GM12878 (cell line): Measurements from ENCODE around the gene RPLP2. TPM values are rescaled to one million over a fixed set of nuclear protein-coding genes. Genes with fewer than 3 reads are reported as not detected.
A peak's percentile ranks its signal among the peaks of the same experiment; 100 is the strongest.

Experiments
- ATAC-seq: fragments of 200-7000 bp; cut with Tn5 transposase; 3 replicates; pipeline ENCODE4 v1.9.1; 2020; ENCODE audit warnings: mild to moderate bottlenecking, moderate library complexity
- BruUV-seq: library from RNA; stranded (reverse); fragments of 400-500 nt; replicated peaks from 2 replicates; lab custom pipeline; 2021; lab: Mats Ljungman, UMichigan
- CTCF ChIA-PET: fragments of 300-600 bp; sonication (Branson Sonifier 250); formaldehyde crosslinking; extraction: SDS; loops from one replicate; lab custom pipeline; 2021; ENCODE audit warnings: inconsistent platforms; lab: Yijun Ruan, JAX
- POLR2A ChIA-PET: fragments of 350-600 bp; formaldehyde crosslinking; extraction: SDS; loops from one replicate; lab custom pipeline; 2021; ENCODE audit warnings: inconsistent platforms; lab: Charles Lee
- RAD21 ChIA-PET: fragments of 300-600 bp; sonication (Branson Sonifier 250); formaldehyde crosslinking; loops from one replicate; lab custom pipeline; 2023; ENCODE audit warnings: antibody characterized with exemption; ENCODE audit not compliant: unreplicated experiment; lab: Charles Lee
- SMC1A ChIA-PET: fragments of 300-600 bp; sonication (Branson Sonifier 250); formaldehyde crosslinking; loops from one replicate; lab custom pipeline; 2023; ENCODE audit not compliant: unreplicated experiment, uncharacterized antibody; lab: Charles Lee
- DNase-seq: peaks from one replicate; pipeline ENCODE4 v3.0.0-alpha.2; 2011; ENCODE audit warnings: low read depth, low spot score
- FAIRE-seq: peaks from 3 replicates; lab custom pipeline; 2011; peaks lifted over from hg19 to GRCh38; lab: Jason Lieb, UNC
- H2AFZ ChIP-seq: 2 replicates; pipeline ENCODE4 v1.6.0; 2011; ENCODE audit warnings: low read depth, low read length, control low read depth; ENCODE audit not compliant: control insufficient read depth
- H3K27ac ChIP-seq: 2 replicates; pipeline ENCODE4 v1.5.1; 2011; ENCODE audit warnings: control low read depth; ENCODE audit not compliant: control insufficient read depth, insufficient read depth
- H3K27me3 ChIP-seq, 2 experiments: replicated peaks in 1 of 2; 2 replicates each; pipeline versions ENCODE4 v1.6.0 to v1.6.1; 2011; ENCODE audit warnings: low read length in 1 of 2; ENCODE audit not compliant: control insufficient read depth in 2 of 2, insufficient read depth in 2 of 2
- H3K36me3 ChIP-seq, 2 experiments: 2 replicates each; pipeline ENCODE4 v1.5.1; 2011; ENCODE audit warnings: low read length in 1 of 2; ENCODE audit not compliant: control insufficient read depth in 2 of 2, insufficient read depth in 2 of 2
- H3K4me1 ChIP-seq: 2 replicates; pipeline ENCODE4 v1.6.1; 2011; ENCODE audit warnings: mild to moderate bottlenecking, low read length, moderate library complexity, mixed read lengths; ENCODE audit not compliant: control insufficient read depth, insufficient read depth
- H3K4me2 ChIP-seq: 2 replicates; pipeline ENCODE4 v1.6.0; 2011; ENCODE audit warnings: control low read depth; ENCODE audit not compliant: control insufficient read depth, insufficient read depth
- H3K4me3 ChIP-seq: fragments of 200-600 bp; sonication (generic); 2 replicates; pipeline ENCODE4 v1.5.1; 2016
- H3K79me2 ChIP-seq: 2 replicates; pipeline ENCODE4 v1.6.0; 2011; ENCODE audit warnings: low read length; ENCODE audit not compliant: control insufficient read depth, insufficient read depth
- H3K9ac ChIP-seq: 2 replicates; pipeline ENCODE4 v1.8.0; 2011; ENCODE audit warnings: low read length, control low read depth, mixed read lengths; ENCODE audit not compliant: control insufficient read depth, insufficient read depth
- H3K9me3 ChIP-seq: replicated peaks from 3 replicates; pipeline ENCODE4 v1.5.1; 2011; ENCODE audit warnings: mild to moderate bottlenecking, low read length; ENCODE audit not compliant: control insufficient read depth, insufficient read depth
- H4K20me1 ChIP-seq: 2 replicates; pipeline ENCODE4 v1.6.0; 2011; ENCODE audit not compliant: control insufficient read depth, insufficient read depth
- CHD2 ChIP-seq: IDR thresholded peaks from 2 replicates; pipeline ENCODE4 v1.6.1; 2011; ENCODE audit warnings: low read depth, low read length, improper control_type of control experiment, borderline replicate concordance
- CTCF ChIP-seq, 3 experiments: IDR thresholded peaks in 2 of 3; conservative IDR thresholded peaks in 1 of 3; 2 replicates each; pipeline ENCODE4 v1.5.1; 2011; ENCODE audit warnings: low read depth in 3 of 3, low read length in 3 of 3, mild to moderate bottlenecking in 3 of 3, control low read depth in 2 of 3, moderate library complexity in 2 of 3, inconsistent platforms in 1 of 3, mixed read lengths in 1 of 3; ENCODE audit not compliant: control insufficient read depth in 2 of 3, insufficient read depth in 1 of 3; ENCODE audit errors: extremely low read depth in 1 of 3
- POLR2AphosphoS5 ChIP-seq: IDR thresholded peaks from 2 replicates; pipeline ENCODE4 v1.6.1; 2011; ENCODE audit warnings: mild to moderate bottlenecking, low read length, inconsistent platforms
- SMARCA5 ChIP-seq: fragments of 450-650 bp; IDR thresholded peaks from 2 replicates; pipeline ENCODE4 v1.6.1; 2017; ENCODE audit warnings: mild to moderate bottlenecking
- ZBTB33 ChIP-seq: fragments of 450-650 bp; IDR thresholded peaks from 2 replicates; pipeline ENCODE4 v1.6.1; 2017; ENCODE audit warnings: mild to moderate bottlenecking
- WGBS: methylation state at CpG from one replicate; pipeline ENCODE4 v1.1.6; 2016; ENCODE audit warnings: low lambda C conversion rate; ENCODE audit not compliant: insufficient replicate concordance, insufficient coverage; ENCODE audit errors: missing lambda C conversion rate; 5-methylcytosine and 5-hydroxymethylcytosine counted together
- in situ Hi-C: fragments of 300-500 bp; cut with MboI; formaldehyde crosslinking; loops from 9 replicates; pipeline ENCODE4 v1.14.3; 2018; ENCODE audit warnings: mixed read lengths
- intact Hi-C: fragments of 100-400 bp; cut with micrococcal nuclease; formaldehyde crosslinking; loops from one replicate; pipeline ENCODE4 v1.14.2; 2022; ENCODE audit not compliant: unreplicated experiment
- polyA plus RNA-seq, 11 experiments: library from polyadenylated mRNA; depleted of rRNA in 4 of 11; unstranded in 6 of 11; stranded (reverse) in 5 of 11; fragments of >200 nt; fragmentation: Nextera tagmentation in 4 of 11; fragmentation: Illumina TruSeq in 1 of 11; extraction: Ambion mirVana in 4 of 11; extraction: Trizol in 1 of 11; gene quantifications; 1 replicate in 1 of 11; 2 replicates in 10 of 11; pipeline versions ENCODE4 v1.2.1 to v1.2.3, GENCODE V29; 2011 to 2016; ENCODE audit warnings: inconsistent platforms in 2 of 11, missing spikeins in 2 of 11, low read depth in 1 of 11
- total RNA-seq, 4 experiments: library from RNA; depleted of rRNA in 3 of 4; stranded (reverse); fragments of >200 nt in 3 of 4; fragmentation: Illumina TruSeq in 1 of 4; extraction: Trizol in 1 of 4; gene quantifications; 2 replicates each; pipeline versions ENCODE4 v1.2.1 to v1.2.3, GENCODE V29; 2013 to 2021

RPLP2 gene
- total and polyA plus RNA-seq, 10 of the 15 experiments (the other 5 are each of a cell fraction or from before 2014, with no cell fraction given), result 488 to 3,558 (median 1,481) TPM

- TF ChIP-seq POLR2AphosphoS5, result peak; percentile 59; the same call in 1 of the 2 replicates
- no peak for TF ChIP-seq ZBTB33
- TF ChIP-seq, all 136 proteins: peak for 2
Measured at GRCh38 chr11:837990-838307, 28.2 kb downstream of the RPLP2 start (continued).

DNA sequence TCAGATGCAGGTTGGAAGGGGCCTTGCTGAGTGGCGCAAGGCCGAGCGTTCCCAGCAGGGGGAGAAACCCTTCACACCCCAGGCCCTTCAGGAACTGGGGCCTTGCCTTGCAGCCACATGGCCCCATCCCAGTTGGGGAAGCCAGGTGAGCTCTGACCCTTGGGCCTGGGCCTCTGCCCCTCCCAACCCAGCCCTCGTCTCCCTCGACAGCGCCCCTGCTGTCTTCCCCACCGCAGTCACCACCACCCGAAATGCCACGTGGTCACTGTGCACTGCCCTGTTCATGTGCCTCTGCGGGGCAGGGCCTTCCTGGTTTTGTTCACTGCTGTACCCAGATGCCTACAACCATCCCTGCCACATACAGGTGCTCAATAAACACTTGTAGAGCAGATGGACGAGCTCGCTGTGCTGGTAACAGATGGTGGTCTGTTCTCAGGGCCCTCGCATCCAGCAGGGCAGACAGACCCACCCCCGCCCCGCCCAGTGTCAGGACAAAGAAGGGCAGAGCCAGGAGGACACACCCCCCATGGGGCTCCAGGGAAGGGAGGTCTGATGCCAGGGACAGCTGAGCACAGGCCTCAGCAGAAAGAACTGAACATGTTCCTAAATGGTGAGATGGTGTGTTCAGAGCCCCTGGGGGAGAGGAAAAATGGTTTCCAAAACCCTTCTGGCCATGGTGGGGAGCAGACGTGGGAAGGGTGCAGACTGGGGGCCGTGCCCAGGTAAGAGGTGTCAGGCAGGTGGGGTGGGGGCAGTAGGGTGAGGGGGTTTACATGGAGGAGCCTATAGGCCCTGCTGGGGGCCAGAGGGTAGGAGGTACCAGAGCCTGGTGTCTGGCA is 28.9 kb downstream of the RPLP2 start:
- no peak overlapping the region for H3K4me3 ChIP-seq
- BruUV-seq, result no TSS peak
- no peak overlapping the region for H3K9ac ChIP-seq
- POLR2A ChIA-PET, result interaction anchor here (0.5 to 0.7 kb wide), 2 partner anchors 7 to 683 kb away, joined by 3 to 7 read pairs; no protein-coding TSS in a partner anchor
- no peak overlapping the region for H3K4me2 ChIP-seq
- peaks cover 11% of the 10 kb centered on the region for H3K4me1 ChIP-seq
- CTCF ChIA-PET, result no interaction called here
- SMC1A ChIA-PET, result no interaction called here
- intact Hi-C loops (no loop called here), in situ Hi-C loops (no loop called here)
- 90% methylated on average over 17 of the region's 17 CpGs for WGBS
- ATAC-seq, result no peak
- no peak for DNase-seq
- H3K27ac ChIP-seq, result no peak overlapping the region
- RAD21 ChIA-PET, result no interaction called here
- no peaks in the 10 kb centered on the region; the same call in 1 of the 2 replicates for H4K20me1 ChIP-seq
- H3K79me2 ChIP-seq, result peaks cover 20% of the 10 kb centered on the region
- TF ChIP-seq SMARCA5 (no peak), CHD2 (no peak), CTCF (IDR thresholded peaks at IDR 0.05 in 2 of 3, conservative IDR thresholded peaks at IDR 0.05 in 1 of 3; ENCODE audit: control insufficient read depth in 2 of 3, extremely low read depth in 1 of 3, insufficient read depth in 1 of 3, low read depth in 3 of 3, low read length in 3 of 3) (0 out of 6 replicates have a peak, but pooled peaks of 1 of the 3 experiments have one; percentile 17)
- TF ChIP-seq, all 136 proteins: peak for 1
- Histone ChIP-seq H3K36me3 (peaks cover 0 to 25% of the 10 kb centered on the region in 2 experiments; a peak in 2 of 4 replicates), H3K27me3 (no peaks in the 10 kb centered on the region), H2AFZ (no peak overlapping the region), H3K9me3 (no peaks in the 10 kb centered on the region)
- no peak for FAIRE-seq
